IMR-90 (cell line): Measurements from ENCODE around the gene SAMD5. TPM values are rescaled to one million over a fixed set of nuclear protein-coding genes. Genes with fewer than 3 reads are reported as not detected.
A peak's percentile ranks its signal among the peaks of the same experiment; 100 is the strongest.

ENCODE experiments used
- ATAC-seq: fragments of 200-7000 bp; cut with Tn5 transposase; 2 replicates; pipeline ENCODE4 v1.9.1; 2020; ENCODE audit warnings: low read depth, mild to moderate bottlenecking, moderate library complexity
- BruUV-seq: library from RNA; stranded (reverse); fragments of 400-500 nt; replicated peaks from 2 replicates; lab custom pipeline; 2021; lab: Mats Ljungman, UMichigan
- CTCF ChIA-PET: fragments of 300-600 bp; formaldehyde crosslinking; extraction: SDS; loops from one replicate; lab custom pipeline; 2021; ENCODE audit warnings: antibody characterized with exemption; lab: Yijun Ruan, JAX
- POLR2A ChIA-PET: fragments of 300-600 bp; sonication (Branson Sonifier 250); formaldehyde crosslinking; loops from one replicate; lab custom pipeline; 2022; ENCODE audit warnings: antibody characterized with exemption; ENCODE audit not compliant: unreplicated experiment; lab: Charles Lee
- DNase-seq: peaks from one replicate; pipeline ENCODE4 v3.0.0; 2013
- H2AFZ ChIP-seq: replicated peaks from 2 replicates; pipeline ENCODE3; 2013; ENCODE audit warnings: low read length, mild to moderate bottlenecking; ENCODE audit not compliant: poor library complexity
- H2AK5ac ChIP-seq: 2 replicates; pipeline ENCODE4 v1.6.1; 2013; ENCODE audit warnings: low read depth, low read length, inconsistent platforms
- H2AK9ac ChIP-seq: replicated peaks from 2 replicates; pipeline ENCODE3; 2013; ENCODE audit warnings: mild to moderate bottlenecking, low read depth, low read length, moderate library complexity; ENCODE audit not compliant: poor library complexity
- H2BK120ac ChIP-seq: 2 replicates; pipeline ENCODE4 v1.6.1; 2013; ENCODE audit warnings: low read depth, low read length, inconsistent platforms
- H2BK15ac ChIP-seq: 3 replicates; pipeline ENCODE4 v1.6.1; 2013; ENCODE audit warnings: low read depth, low read length, inconsistent platforms
- H2BK20ac ChIP-seq: 2 replicates; pipeline ENCODE4 v1.6.1; 2013; ENCODE audit warnings: low read depth, mild to moderate bottlenecking, inconsistent platforms, low read length, moderate library complexity
- H2BK5ac ChIP-seq: 2 replicates; pipeline ENCODE4 v1.6.1; 2013; ENCODE audit warnings: mild to moderate bottlenecking, low read depth, low read length, inconsistent platforms; ENCODE audit not compliant: poor library complexity, severe bottlenecking
- H3K14ac ChIP-seq: replicated peaks from 2 replicates; pipeline ENCODE4 v1.6.1; 2013; ENCODE audit warnings: low read depth, low read length, inconsistent platforms
- H3K18ac ChIP-seq: 2 replicates; pipeline ENCODE4 v1.6.1; 2013; ENCODE audit warnings: low read depth, low read length, control low read depth
- H3K23ac ChIP-seq: 2 replicates; pipeline ENCODE4 v1.6.1; 2013; ENCODE audit warnings: low read depth, low read length, inconsistent platforms
- H3K27ac ChIP-seq: 2 replicates; pipeline ENCODE4 v1.5.1; 2013; ENCODE audit warnings: mild to moderate bottlenecking, control low read depth, low read length; ENCODE audit not compliant: insufficient read depth
- H3K27me3 ChIP-seq: 2 replicates; pipeline ENCODE4 v1.6.1; 2013; ENCODE audit warnings: low read length; ENCODE audit not compliant: control insufficient read depth, insufficient read depth
- H3K36me3 ChIP-seq: 2 replicates; pipeline ENCODE4 v1.6.1; 2013; ENCODE audit warnings: low read length, mixed read lengths; ENCODE audit not compliant: control insufficient read depth, insufficient read depth
- H3K4ac ChIP-seq: 2 replicates; pipeline ENCODE4 v1.6.1; 2013; ENCODE audit warnings: low read depth, low read length, inconsistent platforms
- H3K4me1 ChIP-seq: 2 replicates; pipeline ENCODE4 v1.6.1; 2013; ENCODE audit warnings: low read length, mixed read lengths; ENCODE audit not compliant: control insufficient read depth, insufficient read depth
- H3K4me2 ChIP-seq: 2 replicates; pipeline ENCODE4 v1.6.1; 2013; ENCODE audit warnings: low read depth, mild to moderate bottlenecking, control low read depth, low read length, moderate library complexity
- H3K4me3 ChIP-seq: 2 replicates; pipeline ENCODE4 v1.5.1; 2013; ENCODE audit warnings: low read depth, mild to moderate bottlenecking, control low read depth, low read length, moderate library complexity; ENCODE audit not compliant: insufficient read depth
- H3K56ac ChIP-seq: 2 replicates; pipeline ENCODE4 v1.6.1; 2013; ENCODE audit warnings: low read length, inconsistent platforms; ENCODE audit not compliant: insufficient read depth; ENCODE audit errors: extremely low read depth
- H3K79me1 ChIP-seq, 2 experiments: 2 replicates each; pipeline ENCODE4 v1.6.1; 2013; ENCODE audit warnings: low read length in 2 of 2, inconsistent platforms in 1 of 2, low read depth in 1 of 2
- H3K9ac ChIP-seq: 2 replicates; pipeline ENCODE4 v1.6.1; 2013; ENCODE audit warnings: low read depth, low read length, control low read depth
- H3K9me1 ChIP-seq: 2 replicates; pipeline ENCODE4 v1.6.1; 2013; ENCODE audit warnings: low read length, inconsistent platforms; ENCODE audit not compliant: insufficient read depth
- H3K9me3 ChIP-seq: 2 replicates; pipeline ENCODE4 v1.6.1; 2013; ENCODE audit warnings: low read length; ENCODE audit not compliant: control insufficient read depth, insufficient read depth
- H4K20me1 ChIP-seq: 2 replicates; pipeline ENCODE4 v1.6.1; 2013; ENCODE audit warnings: low read length, inconsistent platforms; ENCODE audit not compliant: insufficient read depth
- H4K5ac ChIP-seq: 2 replicates; pipeline ENCODE4 v1.6.1; 2013; ENCODE audit warnings: mild to moderate bottlenecking, low read depth, low read length, control low read depth
- H4K8ac ChIP-seq, 2 experiments: 2 replicates each; pipeline ENCODE4 v1.6.1; 2013; ENCODE audit warnings: low read depth in 2 of 2, low read length in 2 of 2, control low read depth in 1 of 2, inconsistent platforms in 1 of 2
- H4K91ac ChIP-seq: 2 replicates; pipeline ENCODE4 v1.6.1; 2013; ENCODE audit warnings: low read depth, low read length, inconsistent platforms; ENCODE audit not compliant: insufficient read depth
- FOS ChIP-seq: fragments of 150-350 bp; IDR thresholded peaks from 2 replicates; pipeline ENCODE4 v1.6.1; 2016; ENCODE audit warnings: low read depth, low read length
- MAFK ChIP-seq: IDR thresholded peaks from 2 replicates; pipeline ENCODE4 v1.6.1; 2012; ENCODE audit warnings: low read depth, low read length, improper control_type of control experiment
- RAD21 ChIP-seq: IDR thresholded peaks from 2 replicates; pipeline ENCODE4 v1.6.1; 2012; ENCODE audit warnings: low read length, improper control_type of control experiment
- RCOR1 ChIP-seq: IDR thresholded peaks from 2 replicates; pipeline ENCODE4 v1.6.1; 2012; ENCODE audit warnings: mild to moderate bottlenecking, low read length, improper control_type of control experiment; ENCODE audit not compliant: insufficient replicate concordance
- WGBS, 2 experiments: methylation state at CpG; one replicate each; pipeline versions ENCODE4 v1.1.5 to v1.1.7; 2013; ENCODE audit warnings: missing lambda C conversion rate in 2 of 2; ENCODE audit not compliant: insufficient read length in 1 of 2; ENCODE audit errors: extremely low coverage in 2 of 2; 5-methylcytosine and 5-hydroxymethylcytosine counted together
- dilution Hi-C: fragments of 300-500 bp; cut with HindIII; formaldehyde crosslinking; loops from one replicate; pipeline ENCODE4 v1.14.3; 2018; ENCODE audit warnings: low sequenced_read_pairs; ENCODE audit not compliant: unreplicated experiment
- in situ Hi-C: fragments of 300-500 bp; cut with MboI; formaldehyde crosslinking; loops from 3 replicates; pipeline ENCODE4 v1.14.3; 2019; ENCODE audit warnings: low sequenced_read_pairs, inconsistent platforms, mixed read lengths
- intact Hi-C: fragments of 100-400 bp; cut with micrococcal nuclease; formaldehyde crosslinking; loops from 2 replicates; pipeline ENCODE4 v1.10.0; 2022
- polyA plus RNA-seq, 3 experiments: library from polyadenylated mRNA; depleted of rRNA; stranded (reverse); fragments of >200 nt; gene quantifications; 2 replicates each; pipeline ENCODE4 v1.2.3, GENCODE V29; 2012; ENCODE audit warnings: low replicate concordance in 1 of 3
- total RNA-seq: library from RNA; depleted of rRNA; stranded (reverse); fragments of >200 nt; gene quantifications from 2 replicates; pipeline ENCODE4 v1.2.3, GENCODE V29; 2012

SAMD5 gene
- total and polyA plus RNA-seq, 2 of the 4 experiments (the other 2 are of a cell fraction): 1.0 to 1.6 TPM

DNA sequence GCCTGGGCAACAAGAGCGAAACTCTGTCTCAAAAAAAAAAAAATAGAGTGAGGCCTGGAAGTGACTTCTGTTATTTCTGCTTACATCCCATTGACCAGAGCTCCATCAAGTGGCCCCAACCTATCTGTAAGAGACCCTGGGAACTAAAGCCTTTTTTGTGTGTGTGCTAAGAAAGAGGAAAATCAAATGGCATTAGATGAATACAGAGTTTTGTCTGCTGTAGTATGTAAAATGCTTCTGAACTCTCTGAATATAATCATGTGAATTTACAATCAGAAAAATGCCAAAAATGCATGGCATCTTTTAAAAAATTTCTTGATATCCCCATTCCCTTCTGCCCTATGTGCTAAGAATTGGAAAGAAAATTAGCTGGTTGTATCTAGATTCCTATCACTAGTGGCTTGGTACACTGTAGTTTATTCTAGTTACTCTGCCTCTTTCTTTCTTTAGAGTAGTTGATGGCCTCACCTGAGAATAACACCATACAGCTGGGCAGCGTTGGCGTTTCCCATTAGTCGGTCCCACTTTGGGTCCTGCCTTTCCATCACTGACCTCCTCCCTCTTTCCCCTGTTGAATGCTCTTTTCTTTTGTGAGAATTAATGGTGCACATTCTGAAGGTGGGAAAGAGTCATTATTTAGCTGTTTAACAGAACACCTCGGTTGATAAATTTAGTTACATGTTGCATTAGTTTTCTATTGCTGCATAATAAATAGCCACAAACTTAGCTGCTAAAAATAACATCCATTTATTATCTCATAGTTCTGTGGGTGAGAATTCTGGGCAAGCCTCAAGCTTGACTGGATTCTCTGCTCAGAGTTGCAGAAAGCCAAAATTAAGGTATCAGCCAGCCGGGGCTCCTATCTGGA lies 38.2 kb downstream of the SAMD5 start:
- Histone ChIP-seq H3K27ac (no peak overlapping the region), H4K91ac (no peak overlapping the region), H3K14ac (no peak overlapping the region), H2BK15ac (no peak overlapping the region; the same call in 2 of the 3 replicates), H3K9me3 (peaks cover 3% of the 10 kb centered on the region; the same call in 1 of the 2 replicates), H2AFZ (no peak overlapping the region), H2BK120ac (no peak overlapping the region), H3K9ac (no peak overlapping the region), H3K23ac (no peak overlapping the region; the same call in 1 of the 2 replicates), H3K4ac (no peak overlapping the region), H3K4me2 (no peak overlapping the region; the same call in 1 of the 2 replicates), H2AK5ac (no peak overlapping the region), H2AK9ac (no peak overlapping the region), H2BK5ac (no peak overlapping the region), H3K56ac (no peak overlapping the region), H4K20me1 (no peaks in the 10 kb centered on the region), H4K5ac (no peak overlapping the region; the same call in 1 of the 2 replicates), H3K18ac (no peak overlapping the region), H3K4me3 (no peak overlapping the region), H3K79me1 (no peaks in the 10 kb centered on the region), H2BK20ac (no peak overlapping the region), H4K8ac (no peak overlapping the region), H3K9me1 (0 out of 2 replicates have a peak, but pooled peaks cover 3% of the 10 kb centered on the region), H3K36me3 (no peaks in the 10 kb centered on the region), H3K4me1 (peaks cover 3% of the 10 kb centered on the region), H3K27me3 (no peaks in the 10 kb centered on the region)
- intact Hi-C loops (no loop called here), in situ Hi-C loops (no loop called here), dilution Hi-C loops (no loop called here)
- ChIA-PET POLR2A (no interaction called here), CTCF (no interaction called here)
- TF ChIP-seq MAFK (no peak), RCOR1 (no peak), RAD21 (no peak), FOS (no peak)
- no TSS peak for BruUV-seq
- no peak for DNase-seq
- ATAC-seq: peak; percentile 35
- WGBS, 2 experiments: no CpG with 5 or more reads among the region's 6 CpGs
